Middle frontal gyrus (tissue), 1 donor: ENCODE results near the gene SPATA9.

Source experiments
- DNase-seq: peaks from one replicate; pipeline ENCODE4 v3.0.0-alpha.2; 2015; ENCODE audit warnings: low spot score; ENCODE audit errors: extremely low spot score

Gene SPATA9

DNA sequence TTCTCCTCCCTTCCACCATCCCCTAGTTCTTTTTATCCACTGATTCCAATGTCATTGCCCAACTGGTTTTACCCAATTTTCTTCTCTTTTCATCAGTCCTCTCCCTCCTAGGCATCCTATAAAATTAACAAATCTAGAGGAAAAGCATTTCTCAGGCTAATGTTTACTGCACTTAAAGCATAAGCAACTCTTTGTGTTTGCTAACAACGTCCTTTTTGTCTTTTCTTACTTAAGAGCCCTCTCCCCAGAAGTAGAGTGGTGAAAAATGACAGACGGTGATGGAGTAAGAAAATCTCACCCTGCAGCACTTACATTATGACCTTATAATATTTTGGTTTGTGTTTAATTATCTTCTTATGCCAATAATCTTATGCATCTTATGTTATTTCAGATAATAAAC lies 1.6 kb upstream of the SPATA9 start:
- no peak for DNase-seq

DNA sequence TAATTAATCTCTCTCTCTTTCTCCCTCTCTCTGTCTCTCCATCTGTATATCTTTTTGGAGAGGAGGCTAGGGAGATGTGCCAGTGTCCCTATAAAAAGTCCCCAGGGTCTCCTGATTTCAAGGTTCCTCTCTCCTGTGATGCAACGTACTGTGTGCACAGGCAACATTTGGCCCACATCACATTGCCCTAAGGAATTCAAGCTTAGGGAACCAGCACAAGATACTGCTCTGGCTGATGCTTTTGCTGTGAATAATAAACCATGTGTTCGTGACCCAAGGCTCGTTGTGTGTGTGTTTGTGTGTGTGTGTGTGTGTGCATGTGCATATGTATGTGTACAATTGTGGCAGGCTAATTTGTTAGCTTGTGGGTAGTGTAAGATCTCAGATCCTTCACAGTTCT lies 9.7 kb downstream of the SPATA9 start:
- no peak for DNase-seq

DNA sequence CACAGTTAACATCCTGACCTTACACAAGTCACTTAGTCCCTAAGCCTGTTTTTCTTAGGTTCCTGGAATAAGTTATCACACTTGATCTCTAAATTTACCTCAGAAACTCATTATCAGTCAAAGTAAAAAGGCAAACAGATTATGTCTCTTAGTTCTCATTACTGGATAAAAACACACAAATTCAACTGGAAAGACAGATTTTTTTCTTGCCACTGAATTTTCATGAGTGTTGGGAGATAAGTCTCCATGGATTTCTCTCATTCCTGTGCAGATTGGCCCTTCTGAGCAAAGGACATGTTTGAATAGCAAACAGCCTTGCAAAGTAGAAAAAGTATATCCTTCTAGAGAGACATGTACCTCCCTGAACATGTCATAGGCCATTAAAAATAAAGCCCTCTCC lies 10.2 kb downstream of the SPATA9 start:
- no peak for DNase-seq

DNA sequence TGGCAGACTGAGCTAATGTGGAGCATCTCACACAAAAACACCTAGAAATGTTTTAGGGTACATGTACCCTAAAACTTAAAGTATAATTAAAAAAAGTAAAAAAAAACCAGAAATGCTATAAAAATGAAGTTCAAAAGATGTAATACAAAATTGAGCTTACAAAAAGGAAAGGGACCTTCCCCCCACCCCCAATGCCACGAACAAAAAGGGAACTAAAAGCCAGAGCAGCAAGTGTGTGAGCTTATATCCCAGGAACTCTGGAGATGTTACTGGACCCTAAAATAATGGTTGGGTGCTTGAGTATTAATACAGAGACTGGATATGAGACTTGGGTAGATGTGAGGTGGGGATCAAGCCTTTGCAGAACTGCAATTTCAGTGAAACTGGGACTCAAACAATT lies 11.0 kb downstream of the SPATA9 start:
- no peak for DNase-seq

DNA sequence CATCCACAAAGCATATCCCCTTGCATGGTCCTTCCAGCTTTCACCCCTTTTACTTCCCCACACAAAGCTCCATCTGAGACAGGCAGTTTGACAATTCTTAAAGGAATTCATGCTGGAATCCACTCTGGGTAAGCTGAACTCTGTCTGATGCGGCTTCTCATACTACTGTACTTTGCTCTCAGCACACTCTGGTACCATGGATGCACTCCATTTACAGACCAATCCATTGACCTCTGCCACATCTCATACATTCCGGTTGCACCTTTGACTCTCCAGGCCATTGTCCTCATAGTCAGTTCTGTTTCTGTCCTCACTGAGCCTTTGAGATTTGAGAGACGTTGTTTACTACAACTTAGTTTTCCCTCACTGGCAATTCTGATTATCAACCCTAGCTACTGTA lies 12.2 kb downstream of the SPATA9 start:
- DNase-seq = no peak

DNA sequence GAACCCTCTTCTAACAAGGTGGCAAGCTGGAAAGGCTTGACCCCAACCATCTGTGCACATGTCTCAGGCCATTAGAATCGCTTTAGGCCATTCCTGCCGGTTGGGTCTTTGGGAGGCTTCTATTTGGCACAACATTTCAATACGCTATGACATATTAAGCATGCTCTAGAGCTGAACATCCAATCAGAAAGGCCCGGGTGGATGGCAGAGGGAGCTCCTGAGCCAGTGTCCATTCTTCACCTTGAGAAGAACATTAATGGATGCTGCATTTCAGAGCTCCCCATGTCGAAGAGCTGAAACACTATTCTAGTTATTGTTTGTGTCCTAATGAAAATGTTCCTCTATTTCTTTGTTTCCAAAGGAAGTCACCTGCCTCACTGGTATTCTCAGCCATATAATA lies 12.8 kb downstream of the SPATA9 start:
- DNase-seq = no peak

DNA sequence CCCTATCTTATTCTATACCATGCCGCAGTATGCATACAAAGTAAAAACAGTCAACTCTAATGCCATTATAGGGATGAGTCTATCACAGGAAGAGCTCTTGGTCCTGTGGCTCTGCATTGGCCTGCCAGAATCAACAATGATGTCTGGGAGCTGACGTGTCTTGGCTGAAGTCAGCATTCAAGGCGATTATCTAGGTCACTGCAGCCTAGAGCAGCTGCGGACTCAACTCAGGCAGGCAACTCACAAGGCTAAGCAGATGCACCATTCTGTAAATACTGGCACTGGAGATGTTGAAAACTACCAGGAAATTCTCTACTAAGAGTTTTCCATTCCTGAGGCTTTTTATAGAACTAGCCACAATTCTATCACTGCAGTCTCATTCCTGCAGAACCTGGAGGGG lies 13.3 kb downstream of the SPATA9 start:
- peak; percentile 27 for DNase-seq

DNA sequence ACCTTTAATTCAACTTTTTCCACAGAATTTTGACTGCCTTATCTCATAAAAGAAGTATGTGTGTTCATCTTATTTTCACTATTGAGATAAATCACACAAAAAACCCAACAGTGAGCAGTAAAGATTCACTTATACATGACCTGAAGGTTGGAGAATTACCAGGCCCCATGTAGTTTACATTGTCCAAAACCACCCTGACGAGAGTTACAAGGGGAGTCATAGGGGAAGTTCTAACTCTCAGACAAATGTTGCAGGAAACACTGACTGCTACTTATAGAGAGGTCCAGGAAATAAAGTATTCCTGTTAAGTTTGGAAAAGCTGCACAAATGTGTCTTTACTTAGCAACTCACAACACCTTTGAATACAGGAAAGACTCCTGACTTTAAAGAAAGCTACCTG lies 14.1 kb downstream of the SPATA9 start:
- DNase-seq = no peak

DNA sequence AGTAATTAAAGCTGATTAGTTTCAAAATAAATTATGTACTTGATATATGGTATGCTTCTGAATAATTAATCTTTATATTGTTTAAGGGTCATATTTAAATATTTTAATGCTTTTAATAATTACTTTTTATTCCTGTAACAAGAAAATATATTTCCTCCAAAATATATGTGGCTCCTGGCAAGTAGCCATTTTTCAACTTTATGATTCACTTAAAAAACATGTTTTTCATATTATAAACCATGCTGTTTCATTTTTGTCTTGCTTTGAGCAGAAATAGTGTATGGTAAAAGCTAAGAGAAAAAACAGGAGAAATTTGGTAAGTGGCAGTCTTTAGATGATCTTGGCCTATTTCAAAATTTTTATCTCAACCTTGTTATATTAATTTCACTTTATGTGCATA lies 14.6 kb downstream of the SPATA9 start:
- no peak for DNase-seq

DNA sequence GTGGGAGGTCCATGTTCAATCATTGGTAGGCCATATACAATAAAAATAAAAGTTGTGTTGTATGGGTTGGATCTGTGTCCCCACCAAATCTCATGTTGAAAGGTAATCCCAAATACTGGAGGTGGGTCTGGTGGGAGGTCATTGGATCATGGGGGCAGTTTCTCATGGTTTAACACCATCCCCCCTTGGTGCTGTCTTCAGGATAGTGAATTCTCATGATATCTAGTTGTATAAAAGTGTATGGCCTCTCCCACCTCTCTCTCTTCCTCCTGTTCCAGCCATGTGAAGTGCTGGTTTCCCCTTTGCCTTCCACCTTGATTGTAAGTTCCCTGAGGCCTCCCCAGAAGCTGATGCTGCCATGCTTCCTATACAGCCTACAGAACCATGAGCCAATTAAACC lies 15.1 kb downstream of the SPATA9 start:
- DNase-seq = no peak

DNA sequence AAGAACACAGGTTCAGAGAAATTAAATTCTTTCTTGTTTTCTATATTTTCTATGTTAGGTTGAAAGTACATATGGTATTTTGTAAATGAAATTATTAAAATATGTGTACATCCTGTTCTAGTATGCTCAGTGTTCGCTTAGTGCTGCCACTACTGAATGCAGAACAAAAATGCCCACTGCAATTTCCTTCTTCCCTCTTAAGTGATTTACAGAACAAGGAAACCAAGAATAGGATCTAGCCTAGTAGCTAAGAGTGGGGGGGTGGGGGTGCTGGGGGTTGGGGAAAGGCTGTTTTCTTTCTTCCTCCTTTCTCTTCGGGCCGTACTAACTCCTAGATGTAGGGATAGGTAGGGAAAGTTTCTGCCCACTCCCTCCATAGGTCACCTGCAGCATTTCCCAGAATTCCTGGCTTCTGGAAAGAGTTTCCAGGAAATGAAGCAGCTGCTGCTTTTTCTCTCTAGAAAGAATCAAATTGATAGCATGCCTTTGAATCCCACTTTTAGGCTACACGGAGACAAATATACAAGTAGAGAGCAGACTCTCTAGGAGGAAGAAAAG lies 15.7 kb downstream of the SPATA9 start:
- no peak for DNase-seq

DNA sequence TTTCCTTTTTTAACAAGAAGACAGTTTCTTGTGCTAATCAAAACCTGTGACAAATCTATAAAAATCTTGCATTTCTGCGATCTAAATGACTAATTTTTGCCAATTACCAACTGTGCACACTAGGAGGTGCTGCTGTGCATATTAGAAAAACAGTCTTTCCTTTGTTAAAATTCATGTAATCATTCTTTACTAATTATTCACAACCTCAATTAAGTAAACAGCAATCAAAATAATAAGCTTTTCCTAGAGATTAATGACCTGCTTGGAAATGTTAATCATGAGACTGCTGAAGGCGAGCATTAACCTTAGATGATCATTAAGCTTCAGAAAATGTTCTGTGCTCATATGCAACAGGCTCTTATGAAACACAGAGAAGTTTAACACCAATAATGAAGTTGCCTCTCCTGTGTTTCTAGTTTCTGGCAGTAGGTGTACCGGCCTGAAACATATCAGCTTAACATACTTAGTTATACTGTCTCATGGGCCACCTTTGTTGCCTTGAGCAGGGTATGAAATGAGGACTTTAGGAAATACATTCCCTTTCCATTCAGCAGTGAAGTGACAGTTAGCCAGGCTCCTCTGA lies 18.5 kb downstream of the SPATA9 start:
- DNase-seq = peak; percentile 24

DNA sequence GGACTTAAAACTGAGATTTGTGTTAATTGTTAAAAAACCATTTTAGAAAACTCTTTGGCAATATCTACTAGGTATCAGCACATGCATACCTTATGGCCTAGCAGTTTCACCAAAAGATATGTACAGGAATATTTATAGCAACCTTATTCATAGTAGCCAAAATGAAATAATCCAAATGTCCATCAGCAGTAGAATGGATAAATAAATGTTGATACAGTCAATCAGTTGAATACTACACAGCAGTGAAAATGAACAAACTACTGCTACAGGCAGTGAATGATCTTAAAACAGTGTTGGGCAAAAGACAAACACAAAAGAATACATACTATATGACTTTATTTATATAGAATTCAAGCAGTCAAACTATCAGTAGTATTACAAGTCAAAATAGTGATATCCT lies 19.8 kb downstream of the SPATA9 start:
- DNase-seq = no peak

DNA sequence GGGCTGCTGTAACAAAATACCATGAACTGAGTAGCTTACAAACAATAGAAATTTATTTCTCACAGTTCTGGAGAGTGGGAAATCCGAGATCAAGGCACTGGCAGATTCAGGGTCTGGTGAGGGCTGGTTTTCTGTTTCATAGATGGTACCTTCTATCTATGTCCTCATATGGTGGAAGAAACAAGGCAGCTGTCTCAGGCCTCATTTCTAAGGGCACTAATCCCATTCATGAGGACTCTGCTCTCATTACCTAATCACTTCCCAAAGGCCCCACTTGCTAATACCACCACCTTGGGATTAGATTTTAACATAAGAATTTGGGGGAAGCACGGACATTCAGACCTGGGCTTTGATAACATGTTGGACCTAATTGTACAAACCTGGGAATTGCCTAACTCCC lies 22.7 kb downstream of the SPATA9 start:
- DNase-seq = no peak

DNA sequence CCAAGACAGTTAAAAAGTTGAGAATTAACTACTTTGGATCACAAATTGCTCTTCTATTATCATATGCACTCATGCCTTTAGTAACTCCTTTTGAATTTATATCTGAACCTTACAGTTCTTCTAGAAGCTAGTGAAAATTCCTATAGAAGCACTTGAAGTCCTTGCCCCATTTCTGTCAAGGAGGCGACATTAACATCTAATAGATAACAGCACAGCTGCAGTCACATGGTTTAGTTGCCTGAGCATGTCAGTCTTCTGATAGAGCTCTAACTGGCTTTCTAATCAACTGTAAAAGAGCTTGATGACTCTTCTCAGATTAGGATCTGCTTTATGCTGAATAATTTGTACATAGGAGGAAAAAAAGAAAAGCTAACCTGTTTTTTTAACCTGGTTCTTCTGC lies 27.2 kb downstream of the SPATA9 start:
- DNase-seq = no peak

DNA sequence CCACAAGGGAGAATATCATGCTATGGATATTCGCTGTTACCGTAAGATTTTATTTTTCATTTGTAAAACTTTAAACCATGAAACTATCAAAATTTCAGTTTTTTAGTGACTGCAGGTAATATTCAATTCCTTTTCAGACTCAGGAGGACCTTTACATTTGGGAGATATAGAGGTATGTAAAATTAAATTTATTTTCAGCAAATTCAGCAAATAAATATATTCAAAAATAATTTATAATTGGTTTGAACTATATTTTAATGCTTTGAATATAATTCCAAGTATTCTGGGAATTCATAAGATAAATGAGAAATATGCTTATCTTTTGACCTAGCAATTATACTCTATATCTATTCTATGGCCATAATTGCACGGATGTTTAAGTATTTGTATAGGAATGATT lies 28.6 kb downstream of the SPATA9 start:
- DNase-seq = no peak

DNA sequence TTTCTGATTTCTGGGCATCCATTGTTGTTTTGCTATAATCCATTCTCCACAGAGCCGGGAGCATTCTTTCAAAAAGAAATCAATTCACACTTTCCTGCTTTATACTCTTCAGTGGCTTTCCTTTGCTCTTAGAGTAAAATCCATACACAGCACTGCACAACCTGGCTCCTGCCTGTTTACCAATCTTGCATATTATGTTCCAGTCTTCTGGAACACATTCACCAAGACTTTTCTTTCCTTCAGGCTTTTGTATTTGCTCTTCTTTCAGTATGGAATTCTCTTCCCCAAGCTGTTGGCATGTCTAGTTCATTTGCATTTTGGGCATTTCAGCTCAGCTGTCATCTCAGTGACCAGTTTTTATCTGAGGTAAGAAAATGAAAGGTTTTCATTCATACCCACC lies 29.9 kb downstream of the SPATA9 start:
- no peak for DNase-seq

DNA sequence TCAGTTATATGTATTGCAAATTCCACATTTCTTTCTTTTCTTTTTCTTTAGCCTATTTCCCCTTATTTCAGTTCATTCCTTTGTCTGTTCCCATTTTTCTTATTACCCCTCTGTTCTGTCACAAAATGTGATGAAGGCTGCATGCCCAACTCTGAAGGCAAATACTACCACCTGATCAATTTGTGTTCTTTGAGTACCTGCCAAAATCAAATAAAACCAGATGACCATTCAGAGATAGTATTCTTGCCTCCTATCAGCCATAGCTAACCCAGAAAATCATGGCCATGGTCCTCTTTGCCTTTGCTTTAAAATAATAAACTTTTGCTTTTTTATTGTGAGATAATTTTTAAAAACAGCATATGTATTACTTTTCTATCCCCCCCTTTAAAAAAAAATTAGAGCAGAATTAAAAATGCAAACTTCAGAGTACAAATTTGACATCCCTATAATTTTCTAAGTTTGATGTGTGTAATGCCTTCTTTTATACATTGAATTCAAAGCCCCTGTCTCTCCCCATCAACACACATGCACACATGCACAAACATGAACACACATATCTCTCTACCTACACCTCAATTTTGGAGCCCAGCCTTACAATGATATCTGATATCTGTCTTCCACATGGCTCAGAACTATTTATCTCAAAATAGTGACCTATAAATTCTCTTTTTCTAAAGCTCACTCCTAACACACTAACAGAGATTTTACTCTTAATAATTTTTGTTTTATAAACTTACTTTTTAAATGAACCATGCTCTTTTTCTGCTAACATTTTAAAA lies 32.8 kb downstream of the SPATA9 start:
- DNase-seq = no peak

DNA sequence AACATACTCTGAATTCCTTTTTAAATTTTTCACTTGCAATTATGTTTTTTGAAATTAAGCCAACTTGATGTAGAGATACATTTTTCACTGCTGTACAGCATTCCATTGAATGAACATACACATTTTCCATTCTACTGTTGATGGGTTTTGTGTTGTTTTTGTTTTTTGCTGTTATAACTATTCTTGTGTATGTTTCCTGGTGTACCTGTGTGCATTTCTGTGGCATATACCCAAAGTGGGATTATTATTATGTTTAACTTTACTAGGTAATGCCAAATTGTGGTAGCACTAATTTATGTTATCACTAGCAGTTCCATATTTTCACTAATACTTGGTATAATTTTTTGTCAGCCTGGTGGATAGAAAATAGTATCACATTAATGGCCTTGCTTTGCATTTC lies 33.5 kb downstream of the SPATA9 start:
- no peak for DNase-seq

DNA sequence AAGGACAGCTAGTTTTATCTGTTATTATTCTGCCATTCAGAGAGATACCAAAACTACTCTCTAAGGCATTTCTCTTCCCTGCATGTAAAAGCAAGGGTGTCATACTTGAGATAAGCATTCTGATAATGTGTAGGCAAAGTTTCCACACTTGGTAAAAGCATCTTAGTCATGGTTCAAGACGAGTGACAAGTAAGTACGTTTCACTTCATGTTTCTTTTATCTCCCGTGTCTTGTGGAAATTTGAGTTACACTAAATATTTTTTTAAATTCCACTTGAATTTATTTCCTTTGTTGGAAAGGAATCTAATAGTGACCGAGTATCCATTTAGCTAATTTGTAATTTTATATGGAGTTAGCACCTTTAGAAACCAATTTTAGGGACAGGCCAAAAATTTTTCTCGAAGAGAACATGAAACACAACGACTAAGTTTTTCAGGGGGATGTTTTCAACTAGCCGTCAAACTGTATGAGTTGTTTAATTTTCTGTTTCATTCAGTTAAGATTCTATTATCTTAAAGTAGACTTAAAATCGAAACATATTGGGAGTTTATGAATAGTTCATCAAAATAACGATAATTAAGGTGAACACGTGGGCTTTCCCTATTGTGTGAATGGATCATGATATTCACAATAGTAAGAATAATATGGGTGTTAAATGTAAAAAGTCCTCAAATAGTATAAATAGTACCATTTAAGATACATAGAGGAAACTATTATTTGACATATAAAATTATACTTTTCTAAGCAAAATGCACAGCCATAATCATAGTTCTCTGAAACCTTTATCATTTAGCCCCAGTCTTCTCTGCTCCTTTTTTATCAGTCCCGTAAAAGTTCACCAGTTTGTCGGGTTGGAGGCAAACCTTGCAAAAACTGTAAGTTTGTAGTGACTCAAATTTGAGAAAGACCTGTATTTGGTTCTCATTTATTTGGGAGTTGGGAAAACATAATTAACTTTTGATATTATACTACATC lies 34.6 kb downstream of the SPATA9 start:
- no peak for DNase-seq

DNA sequence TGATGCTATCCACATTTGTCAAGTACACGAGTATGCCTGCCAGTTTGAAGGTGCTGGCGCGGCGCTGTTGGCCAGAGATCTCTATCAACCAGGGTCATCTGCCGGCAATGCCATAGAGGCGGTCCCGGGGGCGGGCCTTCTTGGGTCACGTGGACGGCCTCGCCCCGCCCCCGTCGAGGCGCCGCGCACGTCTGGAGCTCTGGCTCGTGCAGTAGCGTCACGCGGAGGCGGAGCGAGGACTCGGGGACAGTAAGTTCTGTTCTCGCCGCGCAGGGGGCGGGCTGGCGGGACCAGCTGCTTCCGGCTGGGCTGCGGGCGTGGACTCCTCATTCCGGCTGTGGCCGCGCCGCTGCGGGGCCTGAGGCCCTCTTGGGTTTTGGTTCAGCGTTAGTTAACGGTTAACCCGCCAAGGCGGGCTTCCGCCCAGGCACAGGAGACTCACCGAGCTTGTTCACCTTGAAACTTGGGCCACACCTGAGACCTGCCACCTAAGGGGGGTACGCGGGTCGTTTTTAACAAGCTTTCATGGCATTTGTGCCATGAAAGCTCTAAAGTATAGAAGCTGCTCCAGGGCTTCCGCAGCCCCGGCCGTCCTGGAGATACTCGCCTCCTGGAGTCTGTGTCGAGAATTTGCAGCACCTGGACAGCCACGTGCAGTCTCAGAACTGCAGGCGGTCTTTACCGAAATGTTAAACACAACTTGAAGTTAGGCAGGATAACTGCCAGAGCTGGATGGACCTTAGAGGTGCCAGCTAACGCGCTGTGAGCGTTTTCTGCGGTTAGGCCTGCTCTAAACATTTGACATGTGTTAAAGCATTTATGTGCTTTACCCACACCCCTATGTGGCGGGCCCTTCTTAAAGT lies 36.0 kb downstream of the SPATA9 start, which contains the start of gene RFESD:
Gene RFESD (plus strand): TSS at position 209 of the 863 bp plus-strand sequence. CDS start 5,495 bp downstream, outside the sequence.
- peak; percentile 92 for DNase-seq
